K562 (cell line): ENCODE results near the gene DVL3. TPM values are rescaled to one million over a fixed set of nuclear protein-coding genes. Genes with fewer than 3 reads are reported as not detected.

Experiments
- ATAC-seq: fragments of 200-7000 bp; cut with Tn5 transposase; 3 replicates; pipeline ENCODE4 v1.9.1; 2020; ENCODE audit warnings: moderate library complexity
- BruUV-seq: library from RNA; stranded (reverse); fragments of 400-500 nt; replicated peaks from 2 replicates; lab custom pipeline; 2021; lab: Mats Ljungman, UMichigan
- CTCF ChIA-PET: fragments of 300-600 bp; formaldehyde crosslinking; extraction: SDS; loops from one replicate; lab custom pipeline; 2021; ENCODE audit warnings: low intra/inter-chr PET ratio; lab: Yijun Ruan, JAX
- POLR2A ChIA-PET: fragments of 300-600, 350-650 bp; sonication (Branson Sonifier 250); formaldehyde crosslinking; extraction: SDS; loops from one replicate; lab custom pipeline; 2021; ENCODE audit warnings: antibody characterized with exemption, inconsistent platforms; lab: Yijun Ruan, JAX
- DNase-seq, 4 experiments: peaks; one replicate each; pipeline versions ENCODE4 v3.0.0 to v3.0.0-alpha.2; 2011 to 2018; ENCODE audit warnings: low spot score in 3 of 4, mixed read lengths in 3 of 4; ENCODE audit errors: extremely low read depth in 1 of 4
- FAIRE-seq: peaks from 2 replicates; lab custom pipeline; 2011; peaks lifted over from hg19 to GRCh38; lab: Jason Lieb, UNC
- H2AFZ ChIP-seq: 2 replicates; pipeline ENCODE4 v1.6.0; 2011; ENCODE audit warnings: low read depth, low read length, control low read depth, inconsistent platforms
- H3K27ac ChIP-seq: fragments of 200-600 bp; 3 replicates; pipeline ENCODE4 v1.8.0; 2011; ENCODE audit warnings: low read depth, mild to moderate bottlenecking, control low read depth, inconsistent platforms, low read length, moderate library complexity, mixed read lengths; ENCODE audit errors: extremely low read depth
- H3K27me3 ChIP-seq, 2 experiments: fragments of 300-600 bp in 1 of 2; 2 replicates in 1 of 2; 3 replicates in 1 of 2; pipeline versions ENCODE4 v1.6.0 to v1.8.0; 2011; ENCODE audit warnings: inconsistent platforms in 2 of 2, low read length in 2 of 2, mild to moderate bottlenecking in 1 of 2, mixed read lengths in 1 of 2, moderate library complexity in 1 of 2; ENCODE audit not compliant: control insufficient read depth in 2 of 2, insufficient read depth in 2 of 2
- H3K36me3 ChIP-seq: fragments of 300-600 bp; 3 replicates; pipeline ENCODE4 v1.8.0; 2011; ENCODE audit warnings: mild to moderate bottlenecking, low read length, inconsistent platforms; ENCODE audit not compliant: control insufficient read depth, insufficient read depth
- H3K4me1 ChIP-seq, 2 experiments: fragments of 200-600 bp in 1 of 2; replicated peaks in 1 of 2; 2 replicates in 1 of 2; 3 replicates in 1 of 2; pipeline versions ENCODE4 v1.5.1 to v1.8.0; 2011; ENCODE audit warnings: inconsistent platforms in 2 of 2, low read length in 2 of 2, mild to moderate bottlenecking in 1 of 2, mixed read lengths in 1 of 2, moderate library complexity in 1 of 2; ENCODE audit not compliant: control insufficient read depth in 2 of 2, insufficient read depth in 2 of 2
- H3K4me2 ChIP-seq: 2 replicates; pipeline ENCODE4 v1.6.1; 2011; ENCODE audit warnings: low read length, control low read depth, inconsistent platforms, mixed read lengths; ENCODE audit not compliant: insufficient read depth
- H3K4me3 ChIP-seq: fragments of 200-600 bp; sonication (generic), shearing (Covaris generic); 2 replicates; pipeline ENCODE4 v1.5.1; 2016; ENCODE audit warnings: control low read depth, inconsistent platforms
- H3K79me2 ChIP-seq: fragments of 200-600 bp; 3 replicates; pipeline ENCODE4 v1.8.0; 2011; ENCODE audit warnings: low read length, inconsistent platforms; ENCODE audit not compliant: control insufficient read depth, insufficient read depth
- H3K9ac ChIP-seq, 2 experiments: 2 replicates each; pipeline versions ENCODE4 v1.6.0 to v1.6.1; 2011; ENCODE audit warnings: low read depth in 2 of 2, low read length in 2 of 2, control low read depth in 1 of 2, inconsistent platforms in 1 of 2, mild to moderate bottlenecking in 1 of 2, mixed read lengths in 1 of 2; ENCODE audit not compliant: insufficient read depth in 1 of 2
- H3K9me1 ChIP-seq: one replicate; pipeline ENCODE4 v1.6.0; 2011; ENCODE audit warnings: inconsistent platforms, mild to moderate bottlenecking, low read length, moderate library complexity; ENCODE audit not compliant: control insufficient read depth, insufficient read depth
- H3K9me3 ChIP-seq: replicated peaks from 2 replicates; pipeline ENCODE4 v1.5.1; 2011; ENCODE audit warnings: low read depth, low read length, inconsistent platforms; ENCODE audit not compliant: control insufficient read depth, insufficient read depth
- H4K20me1 ChIP-seq: replicated peaks from 2 replicates; pipeline ENCODE4 v1.6.1; 2011; ENCODE audit warnings: low read length, inconsistent platforms, mixed read lengths; ENCODE audit not compliant: control insufficient read depth, insufficient read depth
- LCOR ChIP-seq: sonication (generic); formaldehyde crosslinking; IDR thresholded peaks from 2 replicates; pipeline ENCODE4 v1.8.0; 2022; ENCODE audit warnings: mild to moderate bottlenecking, missing genetic modification reagents
- PHB2 ChIP-seq: fragments of 450-650 bp; IDR thresholded peaks from 2 replicates; pipeline ENCODE4 v1.6.1; 2017; ENCODE audit warnings: low read depth
- RAD21 ChIP-seq, 2 experiments: fragments of 250-450 bp in 1 of 2; fragments of 450-650 bp in 1 of 2; sonication (Bioruptor Pico) in 1 of 2; formaldehyde crosslinking in 1 of 2; IDR thresholded peaks in 1 of 2; conservative IDR thresholded peaks in 1 of 2; 2 replicates each; pipeline versions ENCODE4 v1.4.0 to v1.8.0; 2020 to 2022; ENCODE audit warnings: mild to moderate bottlenecking in 2 of 2, moderate library complexity in 1 of 2
- REST ChIP-seq, 2 experiments: fragments of 450-650 bp; formaldehyde crosslinking in 1 of 2; IDR thresholded peaks; 2 replicates each; pipeline versions ENCODE4 v1.4.0 to v1.6.1; 2014 to 2020; ENCODE audit warnings: mild to moderate bottlenecking in 2 of 2, borderline replicate concordance in 1 of 2, low read depth in 1 of 2
- TAL1 ChIP-seq: fragments of 450-650 bp; IDR thresholded peaks from 2 replicates; pipeline ENCODE4 v1.6.1; 2016; ENCODE audit warnings: mild to moderate bottlenecking
- THRAP3 ChIP-seq: fragments of 450-650 bp; IDR thresholded peaks from 2 replicates; pipeline ENCODE4 v1.6.1; 2016; ENCODE audit warnings: mild to moderate bottlenecking, inconsistent platforms, borderline replicate concordance
- ZBTB1 ChIP-seq: sonication (generic); formaldehyde crosslinking; IDR thresholded peaks from 2 replicates; pipeline ENCODE4 v1.8.1; 2023; ENCODE audit warnings: missing genetic modification reagents, low read depth, mild to moderate bottlenecking, borderline replicate concordance
- ZFP91 ChIP-seq: sonication (generic); formaldehyde crosslinking; IDR thresholded peaks from 2 replicates; pipeline ENCODE4 v1.8.0; 2022; ENCODE audit warnings: mild to moderate bottlenecking, missing genetic modification reagents
- ZNF184 ChIP-seq: sonication (generic); formaldehyde crosslinking; IDR thresholded peaks from 2 replicates; pipeline ENCODE4 v1.5.0; 2020; ENCODE audit warnings: missing genetic modification reagents
- ZNF398 ChIP-seq: fragments of 250-450 bp; sonication (Bioruptor Pico); IDR thresholded peaks from 2 replicates; pipeline ENCODE4 v1.8.0; 2021; ENCODE audit warnings: moderate library complexity, mild to moderate bottlenecking, inconsistent platforms
- WGBS: fragments of 100-300 bp; shearing (Covaris generic); methylation state at CpG from one replicate; pipeline ENCODE4 v1.1.6; 2016; ENCODE audit warnings: low coverage, mixed read lengths; ENCODE audit not compliant: insufficient coverage; ENCODE audit errors: missing lambda C conversion rate; 5-methylcytosine and 5-hydroxymethylcytosine counted together
- in situ Hi-C: fragments of 300-500 bp; cut with MboI; formaldehyde crosslinking; loops from 4 replicates; pipeline ENCODE4 v1.15.0; 2018; ENCODE audit warnings: inconsistent platforms, mixed read lengths
- intact Hi-C: fragments of 100-400 bp; cut with micrococcal nuclease; formaldehyde crosslinking; loops from 2 replicates; pipeline ENCODE4 v1.14.2; 2022
- polyA plus RNA-seq, 8 experiments: library from polyadenylated mRNA; depleted of rRNA in 4 of 8; stranded (reverse) in 5 of 8; unstranded in 3 of 8; fragments of >200 nt; fragmentation: Nextera tagmentation in 2 of 8; fragmentation: Illumina TruSeq in 1 of 8; extraction: Ambion mirVana in 2 of 8; extraction: Trizol in 1 of 8; gene quantifications; 2 replicates each; pipeline versions ENCODE4 v1.2.1 to v1.2.3, GENCODE V29; 2011 to 2014; ENCODE audit warnings: inconsistent platforms in 1 of 8, missing spikeins in 1 of 8
- total RNA-seq, 7 experiments: library from RNA; depleted of rRNA in 6 of 7; stranded (reverse); fragments of >200 nt in 6 of 7; fragmentation: Illumina TruSeq in 2 of 7; extraction: Trizol in 2 of 7; gene quantifications; 2 replicates each; pipeline versions ENCODE4 v1.2.1 to v1.2.3, GENCODE V29; 2011 to 2021; ENCODE audit warnings: low replicate concordance in 1 of 7

Gene DVL3
- total and polyA plus RNA-seq, 9 of the 15 experiments (the other 6 are each of a cell fraction or from before 2014, with no cell fraction given): 3.1 to 57.9 (median 20.1) TPM

GRCh38 chr3:184129012-184129411 is 26.2 kb upstream of the DVL3 start:
- H3K79me2 ChIP-seq: peaks cover 9% of the 10 kb centered on the region; the same call in 2 of the 3 replicates
- H3K27ac ChIP-seq: no peak overlapping the region
- H3K4me1 ChIP-seq: peaks cover 4 to 17% of the 10 kb centered on the region in 2 experiments; a peak in 4 of 5 replicates
- H3K27me3 ChIP-seq: no peaks in the 10 kb centered on the region
- H3K4me2 ChIP-seq: no peak overlapping the region
- no TSS peak for BruUV-seq
- ChIA-PET POLR2A (no interaction called here), CTCF (interaction anchor here (0.7 kb wide), 1 partner anchor 748 kb away, joined by 3 read pairs; no protein-coding TSS in a partner anchor)
- DNase-seq (peak; percentile 29 to 69 (median 46)), FAIRE-seq (peak; percentile 58), ATAC-seq (peak; percentile 91)
- peak overlapping the region; percentile 68 for H2AFZ ChIP-seq
- in situ Hi-C loops (no loop called here), intact Hi-C loops (no loop called here)
- no peak overlapping the region; a peak in 1 of 4 replicates for H3K9ac ChIP-seq
- H3K36me3 ChIP-seq: no peaks in the 10 kb centered on the region
- no peaks in the 10 kb centered on the region for H4K20me1 ChIP-seq
- no peaks in the 10 kb centered on the region for H3K9me1 ChIP-seq
- no peaks in the 10 kb centered on the region for H3K9me3 ChIP-seq
- H3K4me3 ChIP-seq: no peak overlapping the region
- WGBS: 13% methylated on average over 2 of the region's 2 CpGs
- peak; percentile 26 to 68; a peak in 3 of 4 replicates for TF ChIP-seq RAD21 (CRISPR knock-in tag; conservative IDR thresholded peaks at IDR 0.05 in 1 of 2, IDR thresholded peaks at IDR 0.05 in 1 of 2)
- 0 out of 2 replicates have a peak, but pooled peaks have one; percentile 21 for TF ChIP-seq LCOR (CRISPR knock-in tag)
- no peak for TF ChIP-seq ZNF184 (CRISPR knock-in tag)
- no peak for TF ChIP-seq TAL1
- TF ChIP-seq THRAP3: no peak
- no peak for TF ChIP-seq ZFP91 (CRISPR knock-in tag)
- peak; percentile 46; the same call in 1 of the 2 replicates for TF ChIP-seq REST (IDR thresholded peaks at IDR 0.05; ENCODE audit: borderline replicate concordance)
- TF ChIP-seq REST (CRISPR knock-in tag; IDR thresholded peaks at IDR 0.05; ENCODE audit: low read depth): no peak
- no peak for TF ChIP-seq PHB2
- TF ChIP-seq ZBTB1 (CRISPR knock-in tag): no peak
- TF ChIP-seq ZNF398: no peak
